ENCODE measurements around the gene BMP4.
"Not testable (repeated sequence)": the region's sequence is repeated elsewhere in the genome, so short reads cannot be mapped to it uniquely, and the experiment has no call there.

BMP4 gene

DNA sequence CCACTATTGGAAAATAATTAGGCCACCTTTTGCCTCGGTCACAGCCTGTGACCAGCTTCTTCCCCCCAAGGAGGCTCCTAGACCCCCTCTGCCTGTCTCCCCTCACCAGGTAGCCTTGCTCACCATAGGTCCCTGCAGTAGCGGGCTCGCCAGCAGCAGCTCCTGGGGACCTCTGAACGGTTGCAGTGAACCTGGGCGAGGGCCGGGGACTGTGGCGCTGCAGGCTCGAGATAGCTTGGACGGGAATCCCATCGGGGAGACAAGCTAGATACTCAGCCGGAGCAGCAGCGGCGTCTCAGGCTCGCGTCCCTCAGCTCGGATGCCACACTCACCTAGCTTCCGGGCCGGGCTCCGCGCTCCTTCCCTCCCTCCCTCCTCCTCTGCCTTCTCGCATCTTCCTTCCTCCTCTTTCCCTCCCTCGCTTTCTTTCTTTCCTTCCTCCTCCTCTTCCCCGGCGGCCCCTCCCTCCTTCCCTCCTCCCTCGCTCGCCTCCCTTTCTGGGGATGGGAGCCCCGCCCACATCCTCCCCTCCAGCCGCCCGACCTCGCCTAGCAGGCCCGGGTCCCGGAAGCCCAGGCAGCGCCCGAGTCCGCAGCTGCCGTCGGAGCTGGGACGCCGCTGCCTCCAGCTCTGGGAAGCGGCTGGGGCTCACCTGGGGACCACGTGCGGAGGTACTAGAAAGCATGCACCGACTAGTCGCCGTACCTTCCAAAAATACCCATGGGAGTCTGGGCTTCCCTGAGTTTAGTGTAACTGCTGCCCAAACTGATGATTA lies at the start of gene BMP4:
Gene BMP4, minus strand, starts transcription at position 399 of the 775 bp plus-strand sequence. CDS start 4,603 bp downstream, outside the sequence.
- in situ Hi-C loops (cut with HindIII; ENCODE audit: low sequenced_read_pairs) = loop anchor here (25.0 kb wide), 1 partner anchor 419 kb away; no protein-coding TSS in a partner anchor

DNA sequence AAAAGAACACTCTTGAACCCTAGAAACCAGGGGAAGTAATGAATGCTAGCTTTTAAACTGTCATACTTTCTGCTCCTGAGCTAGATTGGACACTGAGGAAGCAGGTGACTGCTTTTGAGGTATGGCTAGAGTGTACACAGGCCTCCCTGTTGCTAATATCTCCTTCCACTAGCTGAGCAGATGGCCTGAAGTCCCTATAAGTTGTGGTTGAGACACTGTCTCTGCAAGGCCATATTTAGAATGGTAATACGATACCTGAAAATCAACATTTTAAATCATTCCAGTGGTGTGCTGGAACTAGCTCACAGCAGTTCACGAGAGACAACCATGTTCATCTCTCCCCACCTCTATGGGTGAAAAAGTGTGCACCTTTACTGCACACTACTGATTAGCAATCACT lies 46.4 kb upstream of the BMP4 start:
- in situ Hi-C loops (cut with HindIII; ENCODE audit: low sequenced_read_pairs) = no loop called here

DNA sequence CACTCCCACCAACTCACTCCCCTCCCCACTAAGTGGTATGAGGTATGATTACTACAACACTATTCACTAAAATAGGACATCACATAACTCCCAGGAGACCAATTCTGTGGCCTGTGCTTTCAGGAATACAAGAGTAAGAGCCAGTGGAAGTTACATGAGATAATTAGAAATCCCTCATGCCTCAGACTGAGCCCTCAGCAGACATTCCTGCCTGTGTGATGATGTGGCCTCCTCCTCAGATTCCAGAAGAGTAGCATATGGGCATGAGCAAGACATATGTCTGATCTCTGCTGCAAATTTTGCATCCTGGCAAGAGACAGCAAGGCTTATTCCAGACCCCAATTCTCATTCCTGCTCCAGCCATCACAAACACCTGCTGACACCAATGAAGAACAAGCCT lies 46.0 kb upstream of the BMP4 start:
- in situ Hi-C loops (cut with HindIII; ENCODE audit: low sequenced_read_pairs) = no loop called here

DNA sequence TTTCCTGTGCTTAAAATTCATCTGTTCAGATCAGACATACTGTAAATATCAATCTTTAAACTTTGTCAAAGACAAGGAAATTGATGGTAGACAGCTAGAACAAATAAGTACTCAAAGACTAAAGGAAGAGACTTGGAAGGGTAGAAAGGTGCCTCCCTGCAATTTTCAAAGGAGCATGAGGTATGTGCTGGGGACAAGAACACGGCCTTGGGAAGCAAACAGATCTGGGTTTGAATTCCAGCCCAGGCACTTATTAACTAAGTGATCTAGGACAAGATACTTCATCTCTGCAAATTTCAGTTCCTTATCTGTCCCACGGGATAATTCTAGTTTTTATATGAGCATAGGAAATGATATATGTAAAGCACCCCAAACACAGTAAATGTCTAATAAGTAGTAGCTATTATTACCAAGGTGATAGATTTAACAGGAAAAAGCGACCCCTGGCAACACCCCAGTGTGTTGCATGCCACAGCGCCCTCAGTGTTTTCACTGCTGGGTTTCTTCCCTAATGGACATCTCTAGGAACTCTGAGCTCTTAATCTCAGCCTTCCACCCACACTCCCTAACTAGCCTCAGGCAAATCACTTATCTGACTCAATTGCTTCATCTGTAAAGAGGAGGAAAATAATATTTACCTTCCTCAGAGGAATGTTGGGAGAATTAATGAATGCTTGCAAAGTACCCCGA lies 44.7 kb upstream of the BMP4 start:
- in situ Hi-C loops (cut with HindIII; ENCODE audit: low sequenced_read_pairs) = no loop called here

DNA sequence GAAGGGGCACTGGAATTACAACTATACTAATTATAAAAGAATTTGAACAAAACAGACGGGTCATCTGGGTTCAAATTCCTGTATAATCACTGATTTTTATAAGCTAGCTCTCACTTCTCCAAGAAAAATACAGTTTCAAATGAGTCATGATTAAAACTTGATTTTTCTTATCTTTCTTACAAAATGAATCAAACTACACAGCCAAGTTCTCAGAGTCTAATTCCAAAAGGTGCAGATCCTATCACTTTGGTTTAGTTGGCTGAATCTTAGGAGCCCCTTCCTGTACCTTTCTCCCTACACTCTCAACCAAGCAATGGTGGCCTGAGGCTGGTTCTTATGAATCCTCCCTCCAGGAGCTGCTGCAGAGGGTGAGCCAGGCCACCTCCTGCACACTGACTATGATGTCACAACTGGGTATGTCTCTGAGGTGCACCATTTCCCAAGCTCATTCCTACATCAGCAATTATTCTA lies 43.8 kb upstream of the BMP4 start:
- in situ Hi-C loops (cut with HindIII; ENCODE audit: low sequenced_read_pairs) = no loop called here

DNA sequence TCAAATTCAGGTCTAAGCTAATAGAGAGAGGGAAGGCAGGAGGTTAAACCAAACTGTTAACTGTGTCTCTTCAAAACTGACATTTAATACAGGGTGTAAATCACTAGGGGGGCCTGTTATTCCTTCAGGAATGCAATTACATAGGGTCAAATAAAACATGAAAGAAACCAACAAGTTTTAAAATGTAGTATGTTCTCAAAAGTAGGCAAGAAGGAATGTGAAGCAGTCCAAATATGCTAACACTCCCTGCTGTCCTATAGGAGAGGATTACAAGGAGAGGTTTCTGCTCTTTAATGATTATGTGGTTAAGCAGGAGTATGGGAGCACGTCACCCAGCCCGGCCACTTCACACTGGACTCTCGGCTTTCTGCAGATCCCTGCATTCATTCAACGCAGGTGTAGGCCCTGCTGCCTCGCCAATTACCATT lies 42.5 kb upstream of the BMP4 start:
- in situ Hi-C loops (cut with HindIII; ENCODE audit: low sequenced_read_pairs) = no loop called here

DNA sequence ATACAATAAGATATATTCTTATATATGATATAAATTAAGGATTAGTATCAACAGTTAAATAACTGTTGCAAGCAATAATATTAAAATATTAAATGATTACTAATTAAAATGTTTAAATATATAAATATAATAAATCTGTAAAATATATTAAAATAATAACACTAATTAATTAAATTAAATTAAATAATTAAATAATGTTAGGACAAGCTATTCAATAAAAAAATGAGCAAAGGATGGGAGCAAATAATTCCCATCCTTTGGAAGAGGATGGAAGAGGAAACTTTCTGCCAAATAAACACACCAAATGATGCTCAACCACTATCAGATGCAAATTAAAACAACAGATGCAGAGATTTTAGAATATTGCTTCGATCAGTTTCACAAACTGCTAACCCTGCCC lies 39.4 kb upstream of the BMP4 start:
- in situ Hi-C loops (cut with HindIII; ENCODE audit: low sequenced_read_pairs) = no loop called here

DNA sequence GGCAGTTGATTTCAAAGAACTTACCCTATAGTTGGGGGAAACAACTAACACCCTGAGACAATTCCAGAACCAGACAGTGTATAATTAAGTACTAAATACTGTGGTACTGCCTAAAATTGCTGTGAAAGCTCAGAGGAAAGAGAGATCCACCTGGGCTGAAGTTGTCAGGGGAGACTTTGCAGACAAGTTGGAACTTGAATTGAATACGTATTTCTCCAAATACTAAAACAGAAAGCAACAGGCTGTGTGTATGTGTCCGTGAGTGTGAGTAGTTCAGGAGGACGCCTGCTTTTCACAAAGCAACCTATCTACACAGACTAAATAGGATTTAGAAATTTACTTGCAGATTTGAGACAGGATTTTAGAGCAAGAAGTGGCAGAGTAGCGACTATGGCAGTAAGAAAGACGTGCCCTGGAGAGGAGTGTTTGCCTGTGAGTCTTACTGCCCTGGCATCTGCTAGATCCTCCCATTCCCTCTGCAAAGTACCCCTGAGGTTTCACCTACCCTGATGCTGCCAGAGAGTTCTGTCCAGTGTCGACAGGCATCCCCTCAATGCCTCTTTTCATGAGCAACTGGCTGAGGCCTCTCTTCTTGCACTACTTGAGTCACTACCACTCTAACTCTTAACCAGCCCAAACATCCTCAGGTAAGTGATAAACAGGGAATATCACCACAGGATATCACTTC lies 37.4 kb upstream of the BMP4 start:
- in situ Hi-C loops (cut with HindIII; ENCODE audit: low sequenced_read_pairs) = no loop called here

DNA sequence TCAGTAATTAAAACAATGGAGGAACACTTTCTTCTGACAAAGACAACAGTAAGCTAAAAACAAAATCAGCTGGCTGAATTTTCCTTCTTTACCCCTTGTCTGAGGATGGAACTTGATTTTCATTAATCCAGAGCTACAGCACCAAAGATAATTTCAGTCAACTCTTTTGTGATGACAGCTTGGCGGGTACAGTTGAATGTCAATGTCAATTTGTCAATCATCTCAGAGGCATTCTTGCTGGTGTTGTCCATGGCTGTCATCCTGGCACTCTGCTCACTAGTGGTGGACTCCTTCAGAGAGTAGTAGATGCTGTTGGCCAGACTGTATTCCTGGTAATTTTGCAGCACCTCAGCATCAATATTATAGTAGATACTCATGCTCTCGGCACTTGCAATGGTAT lies 34.4 kb upstream of the BMP4 start:
- in situ Hi-C loops (cut with HindIII; ENCODE audit: low sequenced_read_pairs) = no loop called here

DNA sequence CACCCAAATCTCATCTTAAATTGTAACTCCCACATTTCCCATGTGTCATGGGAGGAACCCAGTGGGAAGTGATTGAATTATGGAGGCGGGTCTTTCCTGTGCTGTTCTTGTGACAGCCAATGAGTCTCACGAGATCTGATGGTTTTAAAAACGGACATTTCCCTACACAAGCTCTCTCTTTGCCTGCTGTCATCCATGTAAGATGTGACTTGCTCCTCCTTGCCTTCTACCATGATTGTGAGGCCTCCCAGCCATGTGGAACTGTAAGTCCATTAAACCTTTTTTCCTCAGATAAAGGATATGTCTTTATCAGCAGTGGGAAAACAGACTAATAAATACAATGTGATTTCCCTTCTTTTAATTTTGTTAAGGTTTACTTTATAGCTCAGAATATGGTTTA lies 30.1 kb upstream of the BMP4 start:
- in situ Hi-C loops (cut with HindIII; ENCODE audit: low sequenced_read_pairs) = not testable (repeated sequence)

DNA sequence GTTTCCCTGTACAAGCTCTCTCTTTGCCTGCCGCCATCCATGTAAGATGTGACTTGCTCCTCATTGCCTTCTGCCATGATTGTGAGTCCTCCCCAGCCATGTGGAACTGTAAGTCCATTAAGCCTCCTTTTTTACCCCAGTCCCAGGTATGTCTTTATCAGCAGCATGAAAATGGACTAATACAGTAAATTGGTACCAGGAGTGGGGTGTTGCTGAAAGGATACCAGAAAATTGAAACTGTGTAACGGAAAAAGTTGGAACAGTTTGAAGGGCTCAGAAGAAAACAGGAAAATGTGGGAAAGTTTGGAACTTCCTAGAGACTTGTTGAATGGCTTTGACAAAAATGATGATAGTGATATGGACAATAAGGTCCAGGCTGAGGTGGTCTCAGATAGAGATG lies 28.3 kb upstream of the BMP4 start:
- in situ Hi-C loops (cut with HindIII; ENCODE audit: low sequenced_read_pairs) = not testable (repeated sequence)

DNA sequence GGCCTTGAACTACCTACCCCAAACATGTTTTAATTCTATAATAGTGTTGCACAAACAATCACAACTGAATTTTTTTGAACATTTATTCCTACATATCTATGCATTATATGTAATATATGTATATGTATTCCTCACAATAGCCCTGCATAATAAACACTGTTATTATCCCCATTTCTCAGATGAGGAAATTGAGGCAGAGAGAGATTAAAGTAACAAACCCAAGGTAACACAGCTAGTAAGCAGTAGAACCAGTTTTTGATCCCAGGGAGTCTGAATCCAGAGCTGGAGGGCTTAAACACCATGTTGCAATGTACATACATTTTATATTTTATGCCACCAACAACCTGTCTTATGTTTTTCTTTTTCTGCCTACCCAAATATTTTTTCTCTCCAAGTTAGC lies 26.5 kb upstream of the BMP4 start:
- in situ Hi-C loops (cut with HindIII; ENCODE audit: low sequenced_read_pairs) = no loop called here

DNA sequence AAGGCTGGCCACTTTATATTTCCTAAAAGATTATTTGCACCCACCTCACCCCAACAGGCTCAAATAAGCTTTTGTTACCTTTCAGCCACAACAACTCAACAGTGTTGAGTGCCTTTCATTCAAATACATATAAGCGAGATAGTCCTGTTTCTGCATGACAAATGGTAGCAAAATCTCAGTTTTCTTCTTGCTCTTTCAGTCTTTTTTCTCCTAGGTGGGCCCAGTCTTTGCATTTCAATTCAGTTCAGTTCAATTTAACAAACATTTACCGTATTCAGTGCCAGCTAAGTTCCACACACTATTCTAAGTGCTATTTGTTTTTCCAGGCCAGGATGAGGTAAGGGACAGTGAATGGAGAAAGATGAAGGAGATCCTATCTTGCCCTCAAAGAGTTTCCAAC lies 25.9 kb upstream of the BMP4 start:
- in situ Hi-C loops (cut with HindIII; ENCODE audit: low sequenced_read_pairs) = no loop called here

DNA sequence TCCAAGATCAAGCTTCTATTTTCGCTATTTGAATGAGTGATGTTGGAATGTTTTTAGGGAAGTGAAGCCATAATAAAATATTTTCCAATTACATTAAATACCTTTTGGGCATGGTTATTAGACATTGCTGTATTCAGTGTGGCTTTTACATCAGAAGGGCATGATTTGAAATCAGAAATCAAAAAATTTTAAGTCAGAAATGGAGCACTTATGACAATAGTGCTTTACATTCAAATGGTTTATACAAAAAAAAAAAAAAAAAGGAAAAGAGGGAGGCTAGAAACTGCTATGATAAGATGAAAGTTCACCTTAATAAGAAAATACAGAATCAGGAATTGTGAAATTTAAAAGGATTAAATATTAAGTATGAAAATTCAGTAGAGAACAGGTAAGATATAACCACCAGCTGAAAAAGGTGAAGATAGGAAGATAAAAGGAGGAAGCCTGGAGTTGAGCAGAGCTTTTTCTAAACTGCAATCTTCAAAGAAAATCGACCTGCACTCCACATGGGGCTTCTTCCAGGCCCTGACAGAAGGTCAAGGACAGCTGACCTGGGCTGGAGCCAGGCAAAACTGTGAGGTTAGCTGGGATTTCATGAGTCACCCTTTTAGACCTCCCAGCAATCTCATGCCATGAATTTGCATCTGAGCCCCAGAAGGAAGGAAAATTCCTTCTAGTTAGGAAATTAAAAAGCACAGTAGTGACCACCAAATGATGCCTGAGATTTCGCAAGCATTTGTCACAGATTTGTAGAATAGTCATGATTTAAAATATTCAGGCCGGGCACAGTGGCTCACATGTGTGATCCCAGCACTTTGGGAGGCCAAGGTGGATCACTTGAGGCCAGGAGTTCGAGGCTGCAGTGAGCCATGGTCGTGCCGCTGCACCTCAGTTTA lies 23.4 kb upstream of the BMP4 start:
- in situ Hi-C loops (cut with HindIII; ENCODE audit: low sequenced_read_pairs) = loop anchor here (5.0 kb wide), 1 partner anchor 38 kb away; no protein-coding TSS in a partner anchor

DNA sequence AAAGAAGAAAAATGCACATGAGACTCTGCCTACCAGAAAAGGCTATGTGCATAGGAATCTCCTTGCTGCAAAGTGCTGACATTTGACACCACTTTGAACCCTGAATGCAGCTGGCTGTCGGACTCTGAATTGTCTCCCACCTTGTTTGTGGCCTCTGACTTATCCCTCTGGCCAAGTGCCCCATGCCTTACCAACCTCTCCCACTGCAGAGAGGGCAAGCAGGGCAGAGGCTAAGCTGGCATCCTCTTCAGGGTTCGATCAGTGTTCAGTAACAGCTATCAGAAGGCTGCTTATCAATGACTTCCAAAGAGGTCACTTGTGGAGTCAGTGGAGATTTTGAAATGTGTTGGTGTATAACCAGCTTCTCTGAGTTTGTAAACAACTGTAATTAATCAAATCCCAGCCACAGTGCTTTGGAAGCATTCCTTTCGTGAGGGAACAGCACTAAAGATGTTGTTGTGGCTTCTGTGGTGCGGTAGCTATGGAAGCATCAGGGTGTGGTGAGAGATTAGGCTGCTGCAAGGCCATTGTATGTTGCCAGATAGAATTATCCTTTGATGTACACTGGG lies 22.6 kb upstream of the BMP4 start:
- in situ Hi-C loops (cut with HindIII; ENCODE audit: low sequenced_read_pairs) = loop anchor here (5.0 kb wide), 1 partner anchor 37 kb away; no protein-coding TSS in a partner anchor

DNA sequence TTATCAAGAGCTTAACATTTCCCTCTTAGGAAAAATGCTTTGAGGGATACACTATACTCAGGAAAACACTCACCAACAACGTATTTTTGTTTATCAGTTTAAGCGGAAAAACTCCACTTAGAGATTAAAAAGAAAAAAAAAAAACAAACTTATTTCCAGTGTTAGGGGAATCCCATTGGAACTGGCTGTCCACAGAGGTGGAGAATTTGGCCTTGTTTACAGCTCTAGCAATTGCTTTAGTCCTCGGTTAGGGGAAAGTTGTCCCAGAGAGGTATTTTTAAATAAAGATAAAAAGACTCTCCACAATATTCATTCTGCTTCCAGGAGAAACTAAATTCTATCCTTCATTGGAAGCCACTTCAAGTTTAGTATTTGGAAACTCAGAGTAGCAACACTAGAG lies 21.6 kb upstream of the BMP4 start:
- in situ Hi-C loops (cut with HindIII; ENCODE audit: low sequenced_read_pairs) = loop anchor here (5.0 kb wide), 1 partner anchor 36 kb away; no protein-coding TSS in a partner anchor

DNA sequence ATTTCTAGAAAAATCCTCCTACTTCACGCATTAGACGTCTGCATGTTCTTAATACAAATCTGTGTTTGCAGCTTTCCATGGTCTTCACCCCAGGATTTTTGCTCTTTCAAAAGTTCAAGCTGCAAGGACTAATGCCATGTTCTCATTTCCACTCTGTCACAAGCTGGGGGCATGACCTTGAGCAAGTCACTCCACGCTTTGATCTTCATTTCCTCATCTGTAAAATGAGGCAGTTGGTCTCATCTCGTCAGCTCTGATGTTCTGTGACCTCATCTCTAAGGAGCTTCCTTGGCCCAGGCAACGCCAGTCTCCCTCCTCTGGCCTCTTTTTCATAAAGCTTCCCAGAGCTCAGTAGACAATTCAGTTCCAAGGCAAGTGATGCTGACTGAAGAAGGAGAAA lies 18.8 kb upstream of the BMP4 start:
- in situ Hi-C loops (cut with HindIII; ENCODE audit: low sequenced_read_pairs) = loop anchor here (5.0 kb wide), 1 partner anchor 33 kb away; no protein-coding TSS in a partner anchor

DNA sequence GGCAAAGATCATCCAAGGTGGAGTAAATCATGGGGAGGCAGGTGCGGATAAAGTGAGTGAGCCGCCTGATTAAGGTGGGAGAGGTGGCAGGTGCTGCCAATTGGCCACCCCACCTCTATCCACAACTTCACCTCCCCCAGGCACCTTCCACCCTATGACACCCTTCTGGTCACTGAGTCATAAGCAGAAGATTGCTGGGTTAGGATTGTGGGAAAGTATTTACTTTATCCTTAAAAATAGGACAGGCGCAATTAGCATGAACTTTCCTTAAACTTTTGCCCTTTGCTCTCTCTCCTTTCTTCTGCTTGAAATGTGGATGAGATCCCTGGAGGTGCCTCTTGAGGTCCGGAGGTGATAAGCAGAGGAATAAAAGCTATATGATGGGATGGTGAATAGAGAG lies 14.9 kb upstream of the BMP4 start:
- in situ Hi-C loops (cut with HindIII; ENCODE audit: low sequenced_read_pairs) = loop anchor here (25.0 kb wide), 1 partner anchor 434 kb away; no protein-coding TSS in a partner anchor

DNA sequence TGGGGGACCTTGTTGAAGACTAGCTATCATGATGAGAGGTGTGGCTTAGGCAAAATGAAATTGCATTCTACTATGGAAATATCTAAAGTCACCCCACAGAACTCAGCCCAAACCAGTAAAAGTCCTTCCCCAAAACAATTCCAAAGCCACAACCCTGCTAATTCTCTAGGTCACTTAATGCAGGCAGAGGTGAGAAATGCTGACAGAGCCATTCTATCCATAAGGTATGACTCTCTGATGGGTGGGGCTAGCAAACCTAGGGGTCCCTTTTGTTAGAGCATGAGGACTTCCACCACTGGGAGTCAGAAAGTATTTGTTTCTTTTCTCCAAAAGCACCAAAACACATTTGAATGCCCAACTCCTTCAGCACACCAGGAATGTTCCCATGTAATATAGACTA lies 12.7 kb upstream of the BMP4 start:
- in situ Hi-C loops (cut with HindIII; ENCODE audit: low sequenced_read_pairs) = loop anchor here (10.0 to 25.0 kb wide), 2 partner anchors 365 to 432 kb away; no protein-coding TSS in a partner anchor

DNA sequence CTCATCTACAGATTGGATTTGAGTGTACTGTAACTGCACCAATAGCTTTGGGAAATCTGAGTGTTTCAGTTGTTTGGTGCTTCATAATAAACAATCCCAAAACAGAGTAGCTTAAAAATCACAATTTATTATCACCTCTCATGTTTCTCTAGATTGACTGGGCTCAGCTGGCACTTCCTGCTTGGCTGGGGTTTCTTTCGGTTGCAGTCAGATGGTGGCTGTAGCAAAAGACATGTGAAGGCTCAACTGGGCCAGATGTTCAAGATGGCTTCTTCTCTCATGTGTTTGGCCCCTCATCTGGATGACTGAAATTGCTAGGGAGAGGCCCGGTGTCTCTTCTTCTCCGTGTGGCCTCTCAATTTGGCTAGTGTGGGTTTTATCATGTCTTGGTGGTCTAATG lies 12.1 kb upstream of the BMP4 start:
- in situ Hi-C loops (cut with HindIII; ENCODE audit: low sequenced_read_pairs) = loop anchor here (10.0 to 25.0 kb wide), 2 partner anchors 366 to 431 kb away; no protein-coding TSS in a partner anchor
